ENCODE results near the gene LY6G6C. TPM values are rescaled to one million over a fixed set of nuclear protein-coding genes. Genes with fewer than 3 reads are reported as not detected.

The LY6G6C gene
- total and polyA plus RNA-seq, 2 of the 13 experiments (the other 11 are each of a cell fraction or from before 2014, with no cell fraction given), result 0.15 TPM; not detected in 1

- no peak for TF ChIP-seq ARID3A (IDR thresholded peaks at IDR 0.05; ENCODE audit: low read depth, low read length)
- no peak for TF ChIP-seq DZIP1 (CRISPR knock-in tag; IDR thresholded peaks at IDR 0.05)
- TF ChIP-seq ATAD3A (CRISPR knock-in tag; IDR thresholded peaks at IDR 0.05), result no peak
- TF ChIP-seq ZFX (CRISPR knock-in tag; IDR thresholded peaks at IDR 0.05; ENCODE audit: low read depth), result peak; percentile 45; the same call in 1 of the 2 replicates
- no peak for TF ChIP-seq ZNF451 (CRISPR knock-in tag; IDR thresholded peaks at IDR 0.05)
- no peak for TF ChIP-seq NFIB (CRISPR knock-in tag; IDR thresholded peaks at IDR 0.05; ENCODE audit: borderline replicate concordance)
- no peak for TF ChIP-seq JUN (CRISPR knock-in tag; IDR thresholded peaks at IDR 0.05)
- TF ChIP-seq ZNF281 (CRISPR knock-in tag; IDR thresholded peaks at IDR 0.05; ENCODE audit: borderline replicate concordance), result no peak
- no peak for TF ChIP-seq RFXANK (CRISPR knock-in tag; IDR thresholded peaks at IDR 0.05)
- no peak for TF ChIP-seq SNRNP70 (IDR thresholded peaks at IDR 0.05; ENCODE audit: low read depth, low read length)
- TF ChIP-seq MAF1 (CRISPR knock-in tag; IDR thresholded peaks at IDR 0.05; ENCODE audit: borderline replicate concordance), result no peak
- TF ChIP-seq SALL1 (CRISPR knock-in tag; IDR thresholded peaks at IDR 0.05), result peak; percentile 69
- TF ChIP-seq AFF4 (CRISPR knock-in tag; IDR thresholded peaks at IDR 0.05), result no peak
- TF ChIP-seq YEATS4 (CRISPR knock-in tag; IDR thresholded peaks at IDR 0.05; ENCODE audit: borderline replicate concordance), result no peak
- TF ChIP-seq SMAD3 (CRISPR knock-in tag; IDR thresholded peaks at IDR 0.05), result no peak
- no peak for TF ChIP-seq SIN3A (IDR thresholded peaks at IDR 0.05; ENCODE audit: borderline replicate concordance, low read depth, low read length)
- TF ChIP-seq ZNF432 (CRISPR knock-in tag; IDR thresholded peaks at IDR 0.05; ENCODE audit: borderline replicate concordance), result no peak
- no peak for TF ChIP-seq ASH2L (IDR thresholded peaks at IDR 0.05; ENCODE audit: insufficient read length, low read depth, low read length)
Measured at GRCh38 chr6:31717499-31718222, 3.9 kb downstream of the LY6G6C start (continued).

Data from HepG2 (cell line).